Measurements from ENCODE around the gene MYZAP. TPM values are rescaled to one million over a fixed set of nuclear protein-coding genes. Genes with fewer than 3 reads are reported as not detected.

Gene MYZAP
- total and polyA plus RNA-seq, 4 donors: 0.50 to 1.8 (median 0.99) TPM

- DNase-seq (ENCODE audit: low spot score): no peak
- TF ChIP-seq JUND (IDR thresholded peaks at IDR 0.05) (no peak), SP1 (IDR thresholded peaks at IDR 0.05) (no peak), ZBTB33 (IDR thresholded peaks at IDR 0.05) (no peak), NR2F2 (IDR thresholded peaks at IDR 0.05) (no peak), EGR1 (IDR thresholded peaks at IDR 0.05; ENCODE audit: low read depth in 2 of 2) (no peak)
- H3K4me3 ChIP-seq (ENCODE audit: low read depth in 1 of 3, low read length in 3 of 3): no peak overlapping the region
- H3K9ac ChIP-seq (ENCODE audit: low read depth in 1 of 2, low read length in 2 of 2): no peak overlapping the region
- 87% methylated on average over 3 of the region's 3 CpGs for WGBS
- no peaks in the 10 kb centered on the region for H3K36me3 ChIP-seq (ENCODE audit: control insufficient read depth in 4 of 4, insufficient read depth in 3 of 4, low read depth in 1 of 4, low read length in 3 of 4)
- H3K9me3 ChIP-seq (ENCODE audit: control insufficient read depth in 4 of 4, low read length in 3 of 4): no peaks in the 10 kb centered on the region
- no peaks in the 10 kb centered on the region for H3K27me3 ChIP-seq (ENCODE audit: control insufficient read depth in 4 of 4, insufficient read depth in 4 of 4, low read length in 3 of 4)
- H3K4me1 ChIP-seq (ENCODE audit: control insufficient read depth in 4 of 4, insufficient read depth in 4 of 4, low read length in 3 of 4): no peaks in the 10 kb centered on the region
- no peak overlapping the region for H3K27ac ChIP-seq (ENCODE audit: low read depth in 1 of 2, low read length in 2 of 2)
Measured at GRCh38 chr15:57597431-57597830, 5.7 kb downstream of the MYZAP start.

GRCh38 chr15:57598346-57598745, 6.6 kb downstream of the MYZAP start:
- Histone ChIP-seq H3K27me3 (ENCODE audit: control insufficient read depth in 4 of 4, insufficient read depth in 4 of 4, low read length in 3 of 4) (no peaks in the 10 kb centered on the region), H3K27ac (ENCODE audit: low read depth in 1 of 2, low read length in 2 of 2) (no peak overlapping the region), H3K9ac (ENCODE audit: low read depth in 1 of 2, low read length in 2 of 2) (no peak overlapping the region), H3K4me1 (ENCODE audit: control insufficient read depth in 4 of 4, insufficient read depth in 4 of 4, low read length in 3 of 4) (no peaks in the 10 kb centered on the region), H3K4me3 (ENCODE audit: low read depth in 1 of 3, low read length in 3 of 3) (no peak overlapping the region), H3K36me3 (ENCODE audit: control insufficient read depth in 4 of 4, insufficient read depth in 3 of 4, low read depth in 1 of 4, low read length in 3 of 4) (no peaks in the 10 kb centered on the region), H3K9me3 (ENCODE audit: control insufficient read depth in 4 of 4, low read length in 3 of 4) (no peaks in the 10 kb centered on the region)
- TF ChIP-seq FOXA2 (IDR thresholded peaks at IDR 0.05) (no peak), SP1 (IDR thresholded peaks at IDR 0.05) (no peak), FOXA1 (IDR thresholded peaks at IDR 0.05) (no peak), YY1 (IDR thresholded peaks at IDR 0.05) (no peak), MAX (IDR thresholded peaks at IDR 0.05) (no peak), RAD21 (IDR thresholded peaks at IDR 0.05) (no peak), NR2F2 (IDR thresholded peaks at IDR 0.05) (no peak)
- WGBS: 96% methylated on average over 5 of the region's 5 CpGs
- no peak for DNase-seq (ENCODE audit: low spot score)

- Histone ChIP-seq H3K4me3 (ENCODE audit: low read depth in 1 of 3, low read length in 3 of 3) (no peak overlapping the region), H3K27ac (ENCODE audit: low read depth in 1 of 2, low read length in 2 of 2) (no peak overlapping the region), H3K36me3 (ENCODE audit: control insufficient read depth in 4 of 4, insufficient read depth in 3 of 4, low read depth in 1 of 4, low read length in 3 of 4) (no peaks in the 10 kb centered on the region), H3K4me1 (ENCODE audit: control insufficient read depth in 4 of 4, insufficient read depth in 4 of 4, low read length in 3 of 4) (no peaks in the 10 kb centered on the region), H3K27me3 (ENCODE audit: control insufficient read depth in 4 of 4, insufficient read depth in 4 of 4, low read length in 3 of 4) (no peaks in the 10 kb centered on the region), H3K9me3 (ENCODE audit: control insufficient read depth in 4 of 4, low read length in 3 of 4) (no peaks in the 10 kb centered on the region), H3K9ac (ENCODE audit: low read depth in 1 of 2, low read length in 2 of 2) (no peak overlapping the region)
- DNase-seq (ENCODE audit: low spot score): no peak
- no peak for TF ChIP-seq ZBTB33 (IDR thresholded peaks at IDR 0.05)
- TF ChIP-seq EGR1 (IDR thresholded peaks at IDR 0.05; ENCODE audit: low read depth in 2 of 2): no peak
- TF ChIP-seq HNF4G (IDR thresholded peaks at IDR 0.05): no peak
- no peak for TF ChIP-seq HNF4A (conservative IDR thresholded peaks at IDR 0.05)
- TF ChIP-seq YY1 (IDR thresholded peaks at IDR 0.05): no peak
- no peak for TF ChIP-seq TAF1 (conservative IDR thresholded peaks at IDR 0.05)
- 87% methylated on average over 10 of the region's 10 CpGs for WGBS
Measured at GRCh38 chr15:57599296-57599810, 7.6 kb downstream of the MYZAP start.

Data from liver (tissue), 9 donors.